Vagina (tissue), 2 donors: ENCODE measurements around the gene ZBTB32. TPM values are rescaled to one million over a fixed set of nuclear protein-coding genes. Genes with fewer than 3 reads are reported as not detected.

Experiments
- DNase-seq, 2 donors: peaks; one replicate each; pipeline ENCODE4 v3.0.0-alpha.2; 2017; ENCODE audit errors: extremely low spot score in 2 of 2
- H3K27ac ChIP-seq: fragments of 200-600 bp; sonication (generic); one replicate; pipeline ENCODE4 v1.5.1; 2019
- H3K27me3 ChIP-seq: fragments of 200-600 bp; sonication (generic); one replicate; pipeline ENCODE4 v1.5.1; 2019
- H3K36me3 ChIP-seq, 2 donors: fragments of 200-600 bp; sonication (generic); one replicate each; pipeline ENCODE4 v1.5.1; 2017 to 2019
- H3K4me1 ChIP-seq: fragments of 200-600 bp; sonication (generic); one replicate; pipeline ENCODE4 v1.5.1; 2019
- H3K4me3 ChIP-seq, 2 donors: fragments of 200-600 bp; sonication (generic); 1 replicate in 1 of 2; 2 replicates in 1 of 2; pipeline ENCODE4 v1.5.1; 2016 to 2019
- H3K9me3 ChIP-seq: fragments of 200-600 bp; sonication (generic); one replicate; pipeline ENCODE4 v1.5.1; 2019
- CTCF ChIP-seq, 3 experiments: fragments of 450-650 bp in 2 of 3; fragments of 200-600 bp in 1 of 3; sonication (generic) in 1 of 3; IDR thresholded peaks; one replicate each; pipeline ENCODE4 v1.5.1; 2017 to 2019; ENCODE audit warnings: antibody characterized with exemption in 3 of 3, mild to moderate bottlenecking in 2 of 3, moderate library complexity in 2 of 3
- POLR2A ChIP-seq, 2 donors: fragments of 450-650 bp; IDR thresholded peaks; one replicate each; pipeline ENCODE4 v1.6.1; 2017; ENCODE audit warnings: antibody characterized with exemption in 2 of 2, mild to moderate bottlenecking in 2 of 2, moderate library complexity in 2 of 2
- POLR2AphosphoS5 ChIP-seq, 2 donors: sonication (generic); formaldehyde crosslinking; IDR thresholded peaks; one replicate each; pipeline ENCODE4 v1.9.0; 2017; ENCODE audit warnings: antibody characterized with exemption in 2 of 2, mild to moderate bottlenecking in 2 of 2, low read depth in 1 of 2; ENCODE audit not compliant: insufficient read depth in 1 of 2
- intact Hi-C: fragments of 100-400 bp; cut with DNase I; formaldehyde crosslinking; loops from one replicate; pipeline ENCODE4 v1.15.1; 2023
- total RNA-seq: library from RNA; depleted of rRNA; stranded (reverse); fragments of >200 nt; gene quantifications from one replicate; pipeline ENCODE4 v1.2.3, GENCODE V29; 2016

The ZBTB32 gene
- total RNA-seq, 1 donor from 2014 or later = not detected

- no peak for DNase-seq
- peak overlapping the region in 1 of 2 donors; percentile 93 for H3K4me3 ChIP-seq
- peaks cover 0 to 2% of the 10 kb centered on the region in 2 donors for H3K36me3 ChIP-seq
- peak overlapping the region; percentile 100 for H3K27ac ChIP-seq
- no peak for TF ChIP-seq POLR2A (IDR thresholded peaks at IDR 0.05)
- no peak for TF ChIP-seq POLR2AphosphoS5 (IDR thresholded peaks at IDR 0.05; ENCODE audit: insufficient read depth in 1 of 2, low read depth in 1 of 2)
- no peak for TF ChIP-seq CTCF (IDR thresholded peaks at IDR 0.05)
- intact Hi-C loops = no loop called here
- no peaks in the 10 kb centered on the region for H3K27me3 ChIP-seq
- no peaks in the 10 kb centered on the region for H3K9me3 ChIP-seq
- peaks cover 46% of the 10 kb centered on the region for H3K4me1 ChIP-seq
Measured at GRCh38 chr19:35743640-35744429, 39.5 kb downstream of the ZBTB32 start.

GRCh38 chr19:35744430-35745327 lies 40.3 kb downstream of the ZBTB32 start:
- no peaks in the 10 kb centered on the region for H3K9me3 ChIP-seq
- intact Hi-C loops = no loop called here
- H3K4me1 ChIP-seq = peaks cover 51% of the 10 kb centered on the region
- TF ChIP-seq CTCF (IDR thresholded peaks at IDR 0.05) (peak in 2 of 3 experiments; percentile 30 to 47), POLR2A (IDR thresholded peaks at IDR 0.05) (no peak), POLR2AphosphoS5 (IDR thresholded peaks at IDR 0.05; ENCODE audit: insufficient read depth in 1 of 2, low read depth in 1 of 2) (peak in 1 of 2 donors; percentile 73)
- peak overlapping the region; percentile 100 for H3K27ac ChIP-seq
- peak overlapping the region; percentile 90 to 93 for H3K4me3 ChIP-seq
- peak in 1 of 2 donors; percentile 98 for DNase-seq
- H3K36me3 ChIP-seq = no peaks in the 10 kb centered on the region
- H3K27me3 ChIP-seq = no peaks in the 10 kb centered on the region

GRCh38 chr19:35745328-35746086 lies 41.1 kb downstream of the ZBTB32 start, which contains the start of the genes PSENEN and U2AF1L4:
Gene PSENEN, plus strand, starts transcription at chr19:35745651. Its CDS starts 280 bp downstream, at chr19:35745931.
Gene U2AF1L4, minus strand, starts transcription at chr19:35745418. Its CDS starts 27 bp downstream, at chr19:35745391.
- TF ChIP-seq POLR2AphosphoS5 (IDR thresholded peaks at IDR 0.05; ENCODE audit: insufficient read depth in 1 of 2, low read depth in 1 of 2) (peak; percentile 75 to 98), POLR2A (IDR thresholded peaks at IDR 0.05) (no peak)

GRCh38 chr19:35746087-35746462 lies 41.7 kb downstream of the ZBTB32 start:
- DNase-seq = no peak
- no peak for TF ChIP-seq POLR2A (IDR thresholded peaks at IDR 0.05)
- TF ChIP-seq POLR2AphosphoS5 (IDR thresholded peaks at IDR 0.05; ENCODE audit: insufficient read depth in 1 of 2, low read depth in 1 of 2) = no peak
- TF ChIP-seq CTCF (IDR thresholded peaks at IDR 0.05) = no peak
- Histone ChIP-seq H3K27me3 (no peaks in the 10 kb centered on the region), H3K4me1 (peaks cover 48% of the 10 kb centered on the region), H3K9me3 (no peaks in the 10 kb centered on the region), H3K36me3 (no peaks in the 10 kb centered on the region), H3K4me3 (peak overlapping the region; percentile 90 to 93), H3K27ac (peak overlapping the region; percentile 100)
- intact Hi-C loops = no loop called here

More at GRCh38 chr19:35745328-35746086, 41.1 kb downstream of the ZBTB32 start, which contains the start of the genes PSENEN and U2AF1L4:
- Histone ChIP-seq H3K36me3 (no peaks in the 10 kb centered on the region), H3K27me3 (no peaks in the 10 kb centered on the region), H3K4me3 (peak within 1 kb of the TSS; percentile 90 to 93), H3K27ac (peak within 1 kb of the TSS; percentile 100), H3K4me1 (peaks cover 53% of the 10 kb centered on the region), H3K9me3 (no peaks in the 10 kb centered on the region)
- intact Hi-C loops = no loop called here
- peak; percentile 99 for DNase-seq
